Adrenal gland (tissue), 12 donors: ENCODE data around the gene NKX2-2. TPM values are rescaled to one million over a fixed set of nuclear protein-coding genes. Genes with fewer than 3 reads are reported as not detected.
A peak's percentile ranks its signal among the peaks of the same experiment; 100 is the strongest.

Experiments used
- DNase-seq, 7 donors: peaks; one replicate each; pipeline ENCODE4 v3.0.0-alpha.2; 2019 to 2020
- H3K27ac ChIP-seq, 5 donors: fragments of 200-600 bp; sonication (generic) in 4 of 5; 1 replicate in 3 of 5; 2 replicates in 2 of 5; pipeline versions ENCODE4 v1.5.1 to v1.8.0; 2016 to 2020; ENCODE audit warnings: mild to moderate bottlenecking in 1 of 5
- H3K27me3 ChIP-seq: fragments of 200-600 bp; 2 replicates; pipeline ENCODE4 v1.8.0; 2021
- H3K36me3 ChIP-seq, 2 donors: fragments of 200-600 bp; replicated peaks in 1 of 2; 1 replicate in 1 of 2; 2 replicates in 1 of 2; pipeline versions ENCODE4 v1.5.1 to v1.8.0; 2018 to 2022
- H3K4me1 ChIP-seq, 2 donors: fragments of 200-600 bp; replicated peaks in 1 of 2; 1 replicate in 1 of 2; 2 replicates in 1 of 2; pipeline versions ENCODE4 v1.5.1 to v1.8.0; 2018 to 2021
- H3K4me3 ChIP-seq, 4 donors: fragments of 200-600 bp; sonication (generic) in 3 of 4; one replicate each; pipeline ENCODE4 v1.5.1; 2016 to 2018
- H3K9me3 ChIP-seq, 3 donors: fragments of 200-600 bp; sonication (generic) in 1 of 3; replicated peaks in 1 of 3; 1 replicate in 2 of 3; 2 replicates in 1 of 3; pipeline versions ENCODE4 v1.5.1 to v1.8.0; 2016 to 2021
- CTCF ChIP-seq, 6 experiments: fragments of 450-650 bp in 4 of 6; fragments of 200-600 bp in 2 of 6; sonication (generic) in 1 of 6; IDR thresholded peaks; 1 replicate in 5 of 6; 2 replicates in 1 of 6; pipeline versions ENCODE4 v1.5.1 to v1.8.0; 2016 to 2021; ENCODE audit warnings: antibody characterized with exemption in 6 of 6, mild to moderate bottlenecking in 2 of 6, moderate library complexity in 1 of 6
- POLR2A ChIP-seq, 2 donors: fragments of 450-650 bp; IDR thresholded peaks; one replicate each; pipeline ENCODE4 v1.6.1; 2017; ENCODE audit warnings: antibody characterized with exemption in 2 of 2, mild to moderate bottlenecking in 2 of 2, moderate library complexity in 1 of 2
- WGBS, 4 donors: extraction: QIAGEN DNeasy Blood & Tissue Kit in 2 of 4; methylation state at CpG; one replicate each; pipeline versions ENCODE4 v1.1.5 to v1.1.7; 2013 to 2017; 5-methylcytosine and 5-hydroxymethylcytosine counted together
- intact Hi-C, 2 donors: fragments of 100-400 bp; cut with DNase I; formaldehyde crosslinking; loops; one replicate each; pipeline versions ENCODE4 v1.14.1 to v1.15.0; 2022 to 2023
- polyA plus RNA-seq, 3 donors: library from polyadenylated mRNA; stranded (reverse); fragments of 200-250 nt in 2 of 3; fragments of 350-450 nt in 1 of 3; fragmentation: Illumina TruSeq in 1 of 3; extraction: RNeasy Lipid Tissue Mini Kit (QIAGEN cat#74804) in 1 of 3; gene quantifications; one replicate each; pipeline ENCODE4 v1.2.3, GENCODE V29; 2013 to 2014
- total RNA-seq, 9 donors: library from RNA; depleted of rRNA in 4 of 9; stranded (reverse); fragments of >200 nt in 4 of 9; fragments of 120-200 nt in 1 of 9; fragmentation: NEBNext Ultra II Directional in 1 of 9; extraction: Animal tissue kit (Norgen Biotek cat#: 25700) in 1 of 9; gene quantifications; one replicate each; pipeline versions ENCODE4 v1.1.0 to v1.2.4, GENCODE V29; 2013 to 2023
- donor health status: healthy with polysubstance abuse.
- donor health status: Bipolar disorder and iron deficiency.
- donor health status: DM: yes; HTN: yes; CAD: no.
- donor health status: DM: no; HTN: no; CAD: no.
- donor health status: DM: no; HTN: no; CAD: no.
- donor health status: DM: yes; HTN: yes; CAD: no.

The NKX2-2 gene
- total and polyA plus RNA-seq, 12 donors = not detected

- Histone ChIP-seq H3K27ac (no peak overlapping the region), H3K4me1 (peaks cover 13 to 27% of the 10 kb centered on the region in 2 donors), H3K4me3 (no peak overlapping the region), H3K36me3 (no peaks in the 10 kb centered on the region), H3K27me3 (peaks cover 82% of the 10 kb centered on the region), H3K9me3 (no peaks in the 10 kb centered on the region)
- TF ChIP-seq POLR2A (IDR thresholded peaks at IDR 0.05) (no peak), CTCF (IDR thresholded peaks at IDR 0.05) (no peak)
- DNase-seq = no peak
- intact Hi-C loops = loop anchor here (5.0 kb wide), 2 partner anchors 275 to 650 kb away; no protein-coding TSS in a partner anchor
- WGBS, 4 donors = 5 to 9% (median 8%) methylated on average over 22 to 44 of the region's 44 CpGs
Measured at GRCh38 chr20:21507400-21508229, 6.2 kb downstream of the NKX2-2 start.

DNA sequence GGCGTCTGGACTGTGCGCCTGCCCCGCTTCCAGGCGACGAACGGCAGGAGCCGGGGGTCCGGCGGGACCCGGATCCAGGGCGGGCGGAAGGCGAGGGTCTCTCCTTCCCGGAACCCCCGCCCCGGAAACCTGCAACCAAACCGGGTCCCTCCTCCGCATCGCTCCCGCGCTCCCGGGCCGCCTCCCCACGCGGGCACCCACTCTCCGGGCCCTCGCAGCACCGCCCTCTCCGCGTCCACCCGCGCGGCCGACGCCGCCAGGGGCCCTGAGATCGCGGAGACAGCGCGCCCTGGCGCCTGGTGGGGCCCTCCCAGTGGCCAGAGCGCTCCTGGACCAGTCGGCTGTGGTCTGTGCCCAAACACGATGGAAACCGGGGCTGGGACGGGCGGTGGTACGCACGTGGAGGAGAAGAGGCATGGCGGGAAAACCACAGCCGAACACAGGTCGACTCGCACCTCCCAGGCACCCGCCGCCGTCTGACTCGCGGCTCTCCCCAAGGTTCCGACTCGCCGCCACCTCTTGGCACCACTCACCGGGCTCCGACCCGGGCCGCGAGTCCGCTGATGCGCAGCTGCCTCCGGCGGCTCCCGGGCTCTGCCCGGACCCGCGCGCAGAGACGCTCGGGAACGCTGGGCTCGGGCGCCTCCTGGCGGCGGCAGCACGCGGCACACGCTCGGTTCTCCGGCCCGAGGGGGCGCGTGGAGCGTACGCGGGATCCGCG is 7.9 kb downstream of the NKX2-2 start:
- 2 to 7% (median 2%) methylated on average over 15 to 95 of the region's 95 CpGs for WGBS, 4 donors
- peak; percentile 22 to 84 (median 58) for TF ChIP-seq CTCF (IDR thresholded peaks at IDR 0.05)
- no peak for TF ChIP-seq POLR2A (IDR thresholded peaks at IDR 0.05)
- Histone ChIP-seq H3K27ac (no peak overlapping the region), H3K36me3 (no peaks in the 10 kb centered on the region), H3K9me3 (no peaks in the 10 kb centered on the region), H3K27me3 (peaks cover 68% of the 10 kb centered on the region), H3K4me1 (peaks cover 6 to 18% of the 10 kb centered on the region in 2 donors), H3K4me3 (peak overlapping the region in 2 of 4 donors; percentile 8 to 41)
- intact Hi-C loops = loop anchor here (5.0 kb wide), 2 partner anchors 274 to 649 kb away; no protein-coding TSS in a partner anchor
- peak in 6 of 7 donors; percentile 35 to 61 (median 44) for DNase-seq

DNA sequence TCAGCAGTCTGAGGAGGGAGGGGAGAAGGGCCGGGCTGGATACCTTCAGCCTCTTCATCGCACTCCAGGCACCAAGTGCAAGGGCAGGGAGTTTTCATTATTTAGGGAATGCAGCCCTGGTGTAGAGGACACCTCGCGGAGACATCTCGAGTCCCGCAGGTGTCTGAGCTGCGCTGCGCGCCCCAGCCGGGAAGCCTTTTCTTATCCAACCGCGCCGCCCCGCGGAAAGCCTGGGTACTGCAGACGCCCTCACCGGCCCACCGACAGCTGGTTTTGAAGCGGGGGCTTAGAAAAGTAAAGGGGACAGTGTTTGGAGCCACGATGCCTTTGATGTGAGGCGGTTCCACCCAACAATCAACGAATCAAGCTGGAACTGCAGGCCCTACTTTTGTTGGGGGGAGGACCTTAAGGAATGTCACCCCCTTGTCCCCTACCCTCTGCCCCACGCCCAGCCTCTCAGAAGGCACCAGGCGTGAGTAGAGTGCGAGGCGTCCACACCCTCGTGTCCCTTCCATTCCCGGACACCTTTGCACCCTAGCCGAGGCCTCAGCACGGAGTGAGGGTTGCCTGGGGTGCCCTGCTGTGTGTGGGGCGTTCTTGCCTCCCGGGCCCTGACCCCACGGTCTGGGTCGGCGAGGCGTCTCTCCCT is 8.6 kb downstream of the NKX2-2 start:
- H3K27me3 ChIP-seq = peaks cover 62% of the 10 kb centered on the region
- no peaks in the 10 kb centered on the region for H3K9me3 ChIP-seq
- WGBS, 4 donors = 2 to 5% (median 2%) methylated on average over 10 to 36 of the region's 36 CpGs
- intact Hi-C loops = loop anchor here (5.0 kb wide), 2 partner anchors 273 to 648 kb away; no protein-coding TSS in a partner anchor
- peak; percentile 46 to 78 (median 73) for DNase-seq
- H3K4me3 ChIP-seq = peak overlapping the region in 1 of 4 donors; percentile 41
- peaks cover 6 to 13% of the 10 kb centered on the region in 2 donors for H3K4me1 ChIP-seq
- no peaks in the 10 kb centered on the region for H3K36me3 ChIP-seq
- TF ChIP-seq POLR2A (IDR thresholded peaks at IDR 0.05) (no peak), CTCF (IDR thresholded peaks at IDR 0.05) (peak; percentile 92 to 98 (median 96))
- no peak overlapping the region for H3K27ac ChIP-seq

GRCh38 chr20:21504323-21504722 is 9.5 kb downstream of the NKX2-2 start:
- intact Hi-C loops = no loop called here

More at GRCh38 chr20:21504323-21504722, 9.5 kb downstream of the NKX2-2 start:
- H3K4me3 ChIP-seq = no peak overlapping the region
- TF ChIP-seq POLR2A (IDR thresholded peaks at IDR 0.05) (no peak), CTCF (IDR thresholded peaks at IDR 0.05) (no peak)
- 63 to 93% (median 73%) methylated on average over 3 to 7 of the region's 7 CpGs for WGBS, 4 donors
- H3K4me1 ChIP-seq = peaks cover 6 to 13% of the 10 kb centered on the region in 2 donors
- H3K36me3 ChIP-seq = no peaks in the 10 kb centered on the region
- H3K27ac ChIP-seq = no peak overlapping the region
- peaks cover 55% of the 10 kb centered on the region for H3K27me3 ChIP-seq
- no peak for DNase-seq
- no peaks in the 10 kb centered on the region for H3K9me3 ChIP-seq
